ENCODE data around the gene CFAP46.

DNA sequence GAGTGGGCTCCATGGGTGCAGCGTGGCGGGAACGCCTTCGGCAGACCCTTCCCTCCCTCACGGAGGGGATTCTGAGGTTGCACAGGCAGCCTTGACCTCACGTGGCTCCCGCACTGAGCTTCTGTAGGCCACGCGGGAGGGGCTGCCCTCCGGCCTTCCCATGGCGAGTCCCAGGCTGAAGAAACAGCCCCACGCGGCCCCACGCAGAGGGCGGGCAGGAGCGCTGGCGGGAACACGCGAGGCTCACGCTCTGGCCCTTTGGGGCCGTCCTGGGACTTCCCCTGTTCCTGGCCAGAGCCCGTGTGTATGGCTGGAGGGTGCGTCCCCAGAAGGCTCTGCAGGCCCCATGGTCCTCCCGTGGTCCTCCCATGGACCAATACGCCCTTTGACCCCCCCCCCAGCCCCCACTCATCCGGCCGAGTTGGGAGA is 134.7 kb downstream of the CFAP46 start:
- TF ChIP-seq, protein P1, sequence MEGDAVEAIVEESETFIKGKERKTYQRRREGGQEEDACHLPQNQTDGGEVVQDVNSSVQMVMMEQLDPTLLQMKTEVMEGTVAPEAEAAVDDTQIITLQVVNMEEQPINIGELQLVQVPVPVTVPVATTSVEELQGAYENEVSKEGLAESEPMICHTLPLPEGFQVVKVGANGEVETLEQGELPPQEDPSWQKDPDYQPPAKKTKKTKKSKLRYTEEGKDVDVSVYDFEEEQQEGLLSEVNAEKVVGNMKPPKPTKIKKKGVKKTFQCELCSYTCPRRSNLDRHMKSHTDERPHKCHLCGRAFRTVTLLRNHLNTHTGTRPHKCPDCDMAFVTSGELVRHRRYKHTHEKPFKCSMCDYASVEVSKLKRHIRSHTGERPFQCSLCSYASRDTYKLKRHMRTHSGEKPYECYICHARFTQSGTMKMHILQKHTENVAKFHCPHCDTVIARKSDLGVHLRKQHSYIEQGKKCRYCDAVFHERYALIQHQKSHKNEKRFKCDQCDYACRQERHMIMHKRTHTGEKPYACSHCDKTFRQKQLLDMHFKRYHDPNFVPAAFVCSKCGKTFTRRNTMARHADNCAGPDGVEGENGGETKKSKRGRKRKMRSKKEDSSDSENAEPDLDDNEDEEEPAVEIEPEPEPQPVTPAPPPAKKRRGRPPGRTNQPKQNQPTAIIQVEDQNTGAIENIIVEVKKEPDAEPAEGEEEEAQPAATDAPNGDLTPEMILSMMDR (IDR thresholded peaks at IDR 0.05), result no peak
- TF ChIP-seq YY1 (IDR thresholded peaks at IDR 0.05; ENCODE audit: low read depth), result no peak
